Dendritic cell treated with granulocyte-macrophage colony-stimulating factor and Interleukin-4, amounts not matched to agents 40 ng/mL and 50 ng/mL, for 4 days (primary cell): ENCODE measurements around the gene MAGED4.
"Not testable (repeated sequence)": the region's sequence is repeated elsewhere in the genome, so short reads cannot be mapped to it uniquely, and the experiment has no call there.

ENCODE experiments used
- H3K27ac Mint-ChIP-seq: one replicate; pipeline ENCODE4 v1.8.0; 2022; ENCODE audit warnings: mild to moderate bottlenecking, mixed read lengths
- H3K27me3 Mint-ChIP-seq: one replicate; pipeline ENCODE4 v1.8.0; 2022; ENCODE audit warnings: mild to moderate bottlenecking, mixed read lengths
- H3K36me3 Mint-ChIP-seq: one replicate; pipeline ENCODE4 v1.8.0; 2022; ENCODE audit warnings: low read depth, mixed read lengths
- H3K4me1 Mint-ChIP-seq: one replicate; pipeline ENCODE4 v1.8.0; 2022; ENCODE audit warnings: low read depth, mixed read lengths
- H3K4me3 Mint-ChIP-seq: one replicate; pipeline ENCODE4 v1.8.0; 2022; ENCODE audit warnings: mild to moderate bottlenecking, moderate library complexity, mixed read lengths
- H3K9me3 Mint-ChIP-seq: one replicate; pipeline ENCODE4 v1.8.0; 2022; ENCODE audit warnings: mixed read lengths
- intact Hi-C: fragments of 100-400 bp; cut with micrococcal nuclease; formaldehyde crosslinking; loops from one replicate; pipeline ENCODE4 v1.15.0; 2022

MAGED4 gene, protein sequence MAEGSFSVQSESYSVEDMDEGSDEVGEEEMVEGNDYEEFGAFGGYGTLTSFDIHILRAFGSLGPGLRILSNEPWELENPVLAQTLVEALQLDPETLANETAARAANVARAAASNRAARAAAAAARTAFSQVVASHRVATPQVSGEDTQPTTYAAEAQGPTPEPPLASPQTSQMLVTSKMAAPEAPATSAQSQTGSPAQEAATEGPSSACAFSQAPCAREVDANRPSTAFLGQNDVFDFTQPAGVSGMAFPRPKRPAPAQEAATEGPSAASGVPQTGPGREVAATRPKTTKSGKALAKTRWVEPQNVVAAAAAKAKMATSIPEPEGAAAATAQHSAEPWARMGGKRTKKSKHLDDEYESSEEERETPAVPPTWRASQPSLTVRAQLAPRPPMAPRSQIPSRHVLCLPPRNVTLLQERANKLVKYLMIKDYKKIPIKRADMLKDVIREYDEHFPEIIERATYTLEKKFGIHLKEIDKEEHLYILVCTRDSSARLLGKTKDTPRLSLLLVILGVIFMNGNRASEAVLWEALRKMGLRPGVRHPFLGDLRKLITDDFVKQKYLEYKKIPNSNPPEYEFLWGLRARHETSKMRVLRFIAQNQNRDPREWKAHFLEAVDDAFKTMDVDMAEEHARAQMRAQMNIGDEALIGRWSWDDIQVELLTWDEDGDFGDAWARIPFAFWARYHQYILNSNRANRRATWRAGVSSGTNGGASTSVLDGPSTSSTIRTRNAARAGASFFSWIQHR

GRCh38 chrX:52184440-52185077 lies at the start of gene MAGED4:
Gene MAGED4 (plus strand): TSS chrX:52184888. CDS start chrX:52185923, 1,035 bp downstream.
- not testable (repeated sequence) for H3K27me3 Mint-ChIP-seq, H3K27ac Mint-ChIP-seq

DNA sequence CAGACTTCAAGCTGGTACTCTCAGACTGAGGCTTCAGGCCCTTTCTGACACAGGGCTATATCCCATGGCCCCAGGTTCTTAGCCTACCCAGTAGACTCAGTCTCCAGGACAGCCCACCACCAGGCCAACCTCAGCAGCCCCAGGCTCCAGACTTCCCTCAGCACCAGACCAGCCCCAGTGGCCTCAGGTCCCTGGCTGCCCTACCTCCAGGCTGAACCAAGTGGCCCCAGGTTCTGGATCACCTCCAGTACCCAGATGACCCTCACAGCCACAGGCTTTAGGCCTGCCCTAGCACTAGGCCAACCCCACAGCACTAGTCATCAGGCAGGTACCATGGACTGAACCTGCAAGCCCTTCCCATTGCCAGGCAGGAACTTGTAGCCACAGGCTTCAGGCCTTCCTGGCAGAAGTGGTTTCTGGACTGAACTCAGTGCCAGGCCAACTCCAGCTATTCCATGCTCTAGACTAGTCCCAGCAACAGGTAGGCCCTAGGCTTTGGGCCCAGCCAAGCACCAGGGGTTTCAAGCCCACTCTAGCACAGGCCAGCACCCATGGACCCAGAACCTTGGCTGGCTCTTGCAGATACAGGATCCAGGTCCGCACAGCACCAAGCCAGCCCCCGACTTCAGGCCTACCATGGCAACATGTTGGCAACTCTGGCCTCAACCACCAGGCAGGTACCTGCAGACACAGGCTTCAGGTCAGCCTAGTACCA lies 45.7 kb upstream of the MAGED4 start:
- Mint-ChIP-seq H3K27me3 (no peaks in the 10 kb centered on the region), H3K9me3 (no peaks in the 10 kb centered on the region), H3K27ac (no peak overlapping the region), H3K4me3 (no peak overlapping the region), H3K4me1 (no peaks in the 10 kb centered on the region), H3K36me3 (no peaks in the 10 kb centered on the region)
- intact Hi-C loops: no loop called here

More at GRCh38 chrX:52184440-52185077, at the start of gene MAGED4:
- H3K9me3 Mint-ChIP-seq, intact Hi-C loops, H3K4me1 Mint-ChIP-seq, H3K36me3 Mint-ChIP-seq, H3K4me3 Mint-ChIP-seq: not testable (repeated sequence)

DNA sequence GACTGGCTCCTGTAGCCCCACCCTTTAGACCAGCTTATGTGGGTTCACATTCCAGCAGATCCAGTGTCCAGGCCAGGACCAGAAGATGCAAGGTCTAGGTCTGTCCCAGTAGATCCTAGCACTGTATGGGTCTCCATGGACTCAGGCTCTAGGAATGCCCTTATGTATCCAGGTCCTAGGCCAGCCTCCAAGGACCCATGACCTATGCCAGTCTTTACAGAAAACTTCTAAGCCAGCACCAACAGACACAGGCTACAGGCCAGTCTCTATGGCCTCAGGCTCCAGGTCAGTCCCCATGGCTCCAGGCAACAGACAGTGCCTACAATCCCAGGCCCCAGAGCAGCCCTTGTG lies 45.2 kb upstream of the MAGED4 start:
- intact Hi-C loops: no loop called here
- Mint-ChIP-seq H3K4me1 (no peaks in the 10 kb centered on the region), H3K27ac (no peak overlapping the region), H3K9me3 (no peaks in the 10 kb centered on the region), H3K4me3 (no peak overlapping the region), H3K36me3 (no peaks in the 10 kb centered on the region), H3K27me3 (no peaks in the 10 kb centered on the region)

DNA sequence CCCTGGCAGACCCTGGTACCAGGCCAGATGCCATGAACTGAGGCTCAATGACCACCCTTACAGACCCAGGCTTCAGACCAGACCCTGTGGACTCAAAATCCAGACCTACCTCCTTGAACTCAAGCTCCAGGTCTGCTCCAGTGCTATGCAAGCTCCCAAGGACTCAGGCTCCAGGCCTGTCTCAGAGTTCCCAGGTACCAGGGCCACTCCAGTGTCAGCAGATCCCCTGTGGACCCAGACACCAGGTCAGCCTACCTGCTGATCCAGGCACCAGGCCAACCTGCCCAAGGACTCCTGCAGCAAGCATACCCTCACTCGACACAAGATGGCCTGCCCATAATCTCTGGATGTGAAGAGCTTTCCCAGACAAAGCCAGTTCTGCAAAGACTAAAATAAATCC lies 44.7 kb upstream of the MAGED4 start:
- no peaks in the 10 kb centered on the region for H3K36me3 Mint-ChIP-seq
- no peak overlapping the region for H3K27ac Mint-ChIP-seq
- H3K4me3 Mint-ChIP-seq: no peak overlapping the region
- no peaks in the 10 kb centered on the region for H3K9me3 Mint-ChIP-seq
- intact Hi-C loops: no loop called here
- no peaks in the 10 kb centered on the region for H3K27me3 Mint-ChIP-seq
- H3K4me1 Mint-ChIP-seq: no peaks in the 10 kb centered on the region

- H3K27ac Mint-ChIP-seq, H3K9me3 Mint-ChIP-seq, H3K4me3 Mint-ChIP-seq, H3K27me3 Mint-ChIP-seq, H3K36me3 Mint-ChIP-seq, H3K4me1 Mint-ChIP-seq, intact Hi-C loops: not testable (repeated sequence)
Measured at GRCh38 chrX:52150667-52151066, 34.0 kb upstream of the MAGED4 start.

DNA sequence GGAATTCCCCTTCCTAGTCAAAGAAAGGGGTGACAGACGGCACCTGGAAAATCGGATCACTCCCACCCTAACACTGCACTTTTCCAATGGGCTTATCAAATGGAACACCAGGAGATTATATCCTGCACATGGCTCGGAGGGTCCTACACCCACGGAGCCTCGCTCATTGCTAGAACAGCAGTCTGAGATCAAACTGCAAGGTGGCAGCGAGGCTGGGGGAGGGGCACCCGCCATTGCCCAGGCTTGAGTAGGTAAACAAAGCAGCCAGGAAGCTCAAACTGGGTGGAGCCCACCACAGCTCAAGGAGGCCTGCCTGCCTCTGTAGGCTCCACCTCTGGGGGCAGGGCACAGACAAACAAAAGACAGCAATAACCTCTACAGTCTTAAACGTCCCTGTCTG lies 24.5 kb upstream of the MAGED4 start:
- H3K36me3 Mint-ChIP-seq, H3K27me3 Mint-ChIP-seq, intact Hi-C loops, H3K4me3 Mint-ChIP-seq, H3K27ac Mint-ChIP-seq, H3K4me1 Mint-ChIP-seq: not testable (repeated sequence)
- peaks cover 16% of the 10 kb centered on the region for H3K9me3 Mint-ChIP-seq

DNA sequence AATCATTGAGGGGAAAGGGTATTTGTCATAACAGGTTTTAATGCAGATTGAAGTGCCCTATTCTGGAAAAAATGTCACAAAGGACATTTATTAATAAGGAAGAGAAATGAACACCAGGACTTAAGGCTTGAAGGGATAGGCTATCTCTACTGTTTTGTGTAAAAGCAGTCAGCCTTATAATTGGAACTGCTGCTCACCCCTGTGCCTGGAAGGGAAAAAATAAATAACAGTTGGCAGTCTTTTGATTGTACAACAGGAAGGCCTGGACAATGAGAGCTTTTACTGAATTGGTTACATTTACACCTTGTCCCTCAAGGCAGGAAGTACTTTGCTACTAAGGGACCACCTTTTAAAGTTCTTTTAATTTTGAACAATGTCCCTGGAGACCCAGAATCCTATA lies 17.8 kb upstream of the MAGED4 start:
- Mint-ChIP-seq H3K4me1 (no peaks in the 10 kb centered on the region), H3K4me3 (no peak overlapping the region), H3K27me3 (peaks cover 5% of the 10 kb centered on the region), H3K27ac (no peak overlapping the region), H3K9me3 (peaks cover 10% of the 10 kb centered on the region), H3K36me3 (no peaks in the 10 kb centered on the region)
- intact Hi-C loops: no loop called here

DNA sequence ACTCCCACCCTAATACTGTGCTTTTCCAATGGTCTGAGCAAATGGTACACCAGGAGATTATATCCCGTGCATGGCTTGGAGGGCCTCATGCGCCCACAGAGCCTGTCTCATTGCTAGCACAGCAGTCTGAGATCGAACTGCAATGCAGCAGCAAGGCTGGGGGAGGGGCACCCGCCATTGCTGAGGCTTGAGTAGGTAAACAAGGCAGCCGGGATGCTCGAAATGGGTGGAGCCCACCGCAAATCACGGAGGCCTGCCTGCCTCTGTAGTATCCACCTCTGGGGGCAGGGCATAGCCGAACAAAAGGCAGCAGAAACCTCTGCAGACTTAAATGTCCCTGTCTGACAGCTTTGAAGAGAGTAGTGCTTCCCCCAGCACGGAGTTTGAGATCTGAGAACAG lies 13.6 kb upstream of the MAGED4 start:
- H3K9me3 Mint-ChIP-seq, H3K4me3 Mint-ChIP-seq, H3K27me3 Mint-ChIP-seq, intact Hi-C loops, H3K4me1 Mint-ChIP-seq, H3K36me3 Mint-ChIP-seq, H3K27ac Mint-ChIP-seq: not testable (repeated sequence)

GRCh38 chrX:52185078-52185453 lies 378 bp downstream of the MAGED4 start:
- H3K36me3 Mint-ChIP-seq, H3K27ac Mint-ChIP-seq, H3K4me3 Mint-ChIP-seq, H3K27me3 Mint-ChIP-seq, H3K4me1 Mint-ChIP-seq, H3K9me3 Mint-ChIP-seq, intact Hi-C loops: not testable (repeated sequence)

- H3K27ac Mint-ChIP-seq, H3K27me3 Mint-ChIP-seq, H3K9me3 Mint-ChIP-seq, H3K4me1 Mint-ChIP-seq, intact Hi-C loops, H3K4me3 Mint-ChIP-seq, H3K36me3 Mint-ChIP-seq: not testable (repeated sequence)
Measured at GRCh38 chrX:52211405-52211804, 26.7 kb downstream of the MAGED4 start.

- peaks cover 1% of the 10 kb centered on the region for H3K27me3 Mint-ChIP-seq
- intact Hi-C loops: no loop called here
- no peaks in the 10 kb centered on the region for H3K4me1 Mint-ChIP-seq
- no peaks in the 10 kb centered on the region for H3K36me3 Mint-ChIP-seq
- no peak overlapping the region for H3K27ac Mint-ChIP-seq
- no peaks in the 10 kb centered on the region for H3K9me3 Mint-ChIP-seq
- H3K4me3 Mint-ChIP-seq: no peak overlapping the region
Measured at GRCh38 chrX:52213276-52213675, 28.6 kb downstream of the MAGED4 start.

- no peak overlapping the region for H3K4me3 Mint-ChIP-seq
- H3K36me3 Mint-ChIP-seq: no peaks in the 10 kb centered on the region
- H3K4me1 Mint-ChIP-seq: no peaks in the 10 kb centered on the region
- peaks cover 1% of the 10 kb centered on the region for H3K27me3 Mint-ChIP-seq
- no peak overlapping the region for H3K27ac Mint-ChIP-seq
- intact Hi-C loops: no loop called here
- peaks cover 9% of the 10 kb centered on the region for H3K9me3 Mint-ChIP-seq
Measured at GRCh38 chrX:52216541-52216940, 31.9 kb downstream of the MAGED4 start.

GRCh38 chrX:52217494-52218160 lies 32.9 kb downstream of the MAGED4 start:
- intact Hi-C loops: no loop called here
- Mint-ChIP-seq H3K27ac (no peak overlapping the region), H3K36me3 (no peaks in the 10 kb centered on the region), H3K27me3 (peaks cover 1% of the 10 kb centered on the region), H3K4me3 (no peak overlapping the region), H3K9me3 (peaks cover 9% of the 10 kb centered on the region), H3K4me1 (no peaks in the 10 kb centered on the region)
